Endothelial cell of umbilical vein (primary cell): ENCODE data around the gene NHS. TPM values are rescaled to one million over a fixed set of nuclear protein-coding genes. Genes with fewer than 3 reads are reported as not detected.

ENCODE experiments used
- BruUV-seq: library from RNA; stranded (reverse); fragments of 400-500 nt; replicated peaks from 2 replicates; lab custom pipeline; 2021; lab: Mats Ljungman, UMichigan
- CTCF ChIA-PET: fragments of 300-600, 350-600 bp; sonication (Branson Sonifier 250); formaldehyde crosslinking; loops from one replicate; lab custom pipeline; 2021; ENCODE audit warnings: antibody characterized with exemption, inconsistent platforms; lab: Charles Lee
- POLR2A ChIA-PET: fragments of 300-600, 350-600 bp; sonication (Branson Sonifier 250); formaldehyde crosslinking; loops from one replicate; lab custom pipeline; 2021; ENCODE audit warnings: antibody characterized with exemption, inconsistent platforms; lab: Charles Lee
- DNase-seq: peaks from one replicate; pipeline ENCODE4 v3.0.0-alpha.2; 2011; ENCODE audit warnings: low read depth, low spot score
- FAIRE-seq: peaks from 2 replicates; lab custom pipeline; 2011; peaks lifted over from hg19 to GRCh38; lab: Jason Lieb, UNC
- H2AFZ ChIP-seq: 2 replicates; pipeline ENCODE4 v1.6.0; 2012; ENCODE audit warnings: low read depth, low read length, control low read depth, inconsistent platforms
- H3K27ac ChIP-seq: 2 replicates; pipeline ENCODE4 v1.5.1; 2011; ENCODE audit warnings: low read depth, mild to moderate bottlenecking, control low read depth, low read length, moderate library complexity; ENCODE audit not compliant: insufficient read depth
- H3K27me3 ChIP-seq, 2 experiments: 2 replicates each; pipeline versions ENCODE4 v1.6.0 to v1.6.1; 2011; ENCODE audit warnings: low read length in 2 of 2, mixed read lengths in 1 of 2; ENCODE audit not compliant: control insufficient read depth in 2 of 2, insufficient read depth in 2 of 2
- H3K36me3 ChIP-seq, 2 experiments: 2 replicates in 1 of 2; 3 replicates in 1 of 2; pipeline ENCODE4 v1.5.1; 2011; ENCODE audit warnings: low read length in 2 of 2, mild to moderate bottlenecking in 1 of 2, moderate library complexity in 1 of 2; ENCODE audit not compliant: control insufficient read depth in 2 of 2, insufficient read depth in 2 of 2; ENCODE audit errors: extremely low read depth in 1 of 2
- H3K4me1 ChIP-seq: 3 replicates; pipeline ENCODE4 v1.5.1; 2011; ENCODE audit warnings: mild to moderate bottlenecking, low read length; ENCODE audit not compliant: control insufficient read depth, insufficient read depth; ENCODE audit errors: extremely low read depth
- H3K4me2 ChIP-seq: 2 replicates; pipeline ENCODE4 v1.6.1; 2011; ENCODE audit warnings: low read length, control low read depth, mixed read lengths; ENCODE audit not compliant: insufficient read depth
- H3K4me3 ChIP-seq, 3 experiments: fragments of 200-600 bp in 1 of 3; sonication (generic), shearing (Covaris generic) in 1 of 3; replicated peaks in 1 of 3; 2 replicates each; pipeline ENCODE4 v1.5.1; 2011 to 2016; ENCODE audit warnings: control low read depth in 3 of 3, low read length in 3 of 3, mild to moderate bottlenecking in 2 of 3, inconsistent platforms in 1 of 3, low read depth in 1 of 3, moderate library complexity in 1 of 3; ENCODE audit not compliant: insufficient read depth in 1 of 3
- H3K79me2 ChIP-seq: 2 replicates; pipeline ENCODE4 v1.6.0; 2012; ENCODE audit warnings: low read length, inconsistent platforms; ENCODE audit not compliant: control insufficient read depth, insufficient read depth
- H3K9ac ChIP-seq: replicated peaks from 2 replicates; pipeline ENCODE3; 2011; ENCODE audit warnings: low read length, control low read depth; ENCODE audit not compliant: insufficient read depth; ENCODE audit errors: extremely low read depth
- H3K9me1 ChIP-seq: replicated peaks from 3 replicates; pipeline ENCODE4 v1.6.0; 2011; ENCODE audit warnings: mild to moderate bottlenecking, low read length; ENCODE audit not compliant: control insufficient read depth, insufficient read depth; ENCODE audit errors: extremely low read depth
- H3K9me3 ChIP-seq: replicated peaks from 2 replicates; pipeline ENCODE4 v1.5.1; 2012; ENCODE audit warnings: low read length, inconsistent platforms; ENCODE audit not compliant: control insufficient read depth, insufficient read depth
- H4K20me1 ChIP-seq: replicated peaks from 2 replicates; pipeline ENCODE3; 2011; ENCODE audit warnings: mild to moderate bottlenecking, low read length; ENCODE audit not compliant: control insufficient read depth, insufficient read depth; ENCODE audit errors: extremely low read depth
- CTCF ChIP-seq, 2 donors: IDR thresholded peaks; 1 replicate in 1 of 2; 2 replicates in 1 of 2; pipeline ENCODE4 v1.5.1; 2011; ENCODE audit warnings: low read length in 2 of 2, mild to moderate bottlenecking in 2 of 2, moderate library complexity in 2 of 2, control low read depth in 1 of 2, inconsistent platforms in 1 of 2, low read depth in 1 of 2; ENCODE audit not compliant: insufficient read depth in 1 of 2; ENCODE audit errors: extremely low read depth in 1 of 2
- EZH2 ChIP-seq: IDR thresholded peaks from 2 replicates; pipeline ENCODE4 v1.6.1; 2012; ENCODE audit warnings: borderline replicate concordance, low read depth, mild to moderate bottlenecking, moderate library complexity, low read length, inconsistent platforms; ENCODE audit not compliant: severe bottlenecking
- FOS ChIP-seq: IDR thresholded peaks from 2 replicates; pipeline ENCODE4 v1.6.1; 2011; ENCODE audit warnings: mild to moderate bottlenecking, low read length, moderate library complexity, borderline replicate concordance; ENCODE audit not compliant: insufficient read depth
- GATA2 ChIP-seq: IDR thresholded peaks from 2 replicates; pipeline ENCODE4 v1.7.0; 2011; ENCODE audit warnings: low read depth, mild to moderate bottlenecking, moderate library complexity, mixed read lengths, low read length; ENCODE audit not compliant: insufficient read length, insufficient read depth
- JUN ChIP-seq: IDR thresholded peaks from 2 replicates; pipeline ENCODE4 v1.6.1; 2011; ENCODE audit warnings: borderline replicate concordance, low read depth; ENCODE audit not compliant: insufficient read length, insufficient read depth
- MAX ChIP-seq: IDR thresholded peaks from 2 replicates; pipeline ENCODE4 v1.6.1; 2011; ENCODE audit not compliant: insufficient read depth, insufficient read length
- MYC ChIP-seq: IDR thresholded peaks from one replicate; pipeline ENCODE4 v1.6.1; 2011; ENCODE audit warnings: mild to moderate bottlenecking, low read depth, low read length
- POLR2A ChIP-seq: IDR thresholded peaks from 2 replicates; pipeline ENCODE4 v1.6.1; 2012; ENCODE audit warnings: low read depth, mild to moderate bottlenecking, control low read depth, low read length
- POLR2AphosphoS5 ChIP-seq: IDR thresholded peaks from 2 replicates; pipeline ENCODE4 v1.6.1; 2012; ENCODE audit warnings: low read depth, mild to moderate bottlenecking, control low read depth, low read length, moderate library complexity; ENCODE audit not compliant: insufficient read depth
- dilution Hi-C: fragments of 300-500 bp; cut with MboI; formaldehyde crosslinking; loops from one replicate; pipeline ENCODE4 v1.15.0; 2019; ENCODE audit warnings: low sequenced_read_pairs; ENCODE audit not compliant: extremely low pct_ligation_motif_present
- intact Hi-C: fragments of 100-400 bp; cut with micrococcal nuclease; formaldehyde crosslinking; loops from one replicate; pipeline ENCODE4 v1.10.0; 2022
- polyA plus RNA-seq, 4 experiments: library from polyadenylated mRNA; depleted of rRNA in 3 of 4; stranded (reverse) in 3 of 4; unstranded in 1 of 4; fragments of >200 nt; gene quantifications; 2 replicates each; pipeline versions ENCODE4 v1.2.1 to v1.2.3, GENCODE V29; 2011 to 2012; ENCODE audit warnings: missing spikeins in 1 of 4
- total RNA-seq: library from RNA; stranded (reverse); gene quantifications from 2 replicates; pipeline ENCODE4 v1.2.3, GENCODE V29; 2021

NHS gene
- total and polyA plus RNA-seq, 2 donors (not counting 3 experiments of a cell fraction or from before 2014, with no cell fraction given) = 0.07 to 0.46 TPM

- Histone ChIP-seq H3K27ac (no peak overlapping the region), H3K4me1 (no peaks in the 10 kb centered on the region), H3K9ac (no peak overlapping the region), H3K27me3 (no peaks in the 10 kb centered on the region), H3K4me2 (no peak overlapping the region), H3K9me1 (no peaks in the 10 kb centered on the region), H2AFZ (no peak overlapping the region), H3K9me3 (no peaks in the 10 kb centered on the region), H3K36me3 (no peaks in the 10 kb centered on the region), H4K20me1 (no peaks in the 10 kb centered on the region), H3K4me3 (no peak overlapping the region), H3K79me2 (no peaks in the 10 kb centered on the region)
- no TSS peak for BruUV-seq
- CTCF ChIA-PET = no interaction called here
- dilution Hi-C loops (no loop called here), intact Hi-C loops (no loop called here)
- TF ChIP-seq POLR2A = no peak
- TF ChIP-seq GATA2 = no peak
- no peak for TF ChIP-seq JUN
- TF ChIP-seq EZH2 = no peak
- TF ChIP-seq POLR2AphosphoS5 = no peak
- TF ChIP-seq MAX = no peak
- no peak for TF ChIP-seq FOS
- no peak for TF ChIP-seq MYC
- TF ChIP-seq CTCF (IDR thresholded peaks at IDR 0.05; ENCODE audit: extremely low read depth in 1 of 2, insufficient read depth in 1 of 2, low read depth in 1 of 2, low read length in 2 of 2) = no peak
- DNase-seq (no peak), FAIRE-seq (no peak)
- POLR2A ChIA-PET = no interaction called here
Measured at GRCh38 chrX:17511556-17511955, 136.6 kb downstream of the NHS start.
